HEK293T (cell line): ENCODE data around the gene NECTIN1.

Source experiments
- ARNT ChIP-seq: fragments of 450-650 bp; IDR thresholded peaks from 2 replicates; pipeline ENCODE4 v1.6.1; 2017; ENCODE audit warnings: mild to moderate bottlenecking
- LEF1 ChIP-seq: fragments of 450-650 bp; IDR thresholded peaks from 2 replicates; pipeline ENCODE4 v1.6.1; 2017; ENCODE audit warnings: mild to moderate bottlenecking, borderline replicate concordance
- SP1 ChIP-seq: fragments of 450-650 bp; IDR thresholded peaks from 2 replicates; pipeline ENCODE4 v1.6.1; 2017
- TARDBP ChIP-seq: fragments of 450-650 bp; IDR thresholded peaks from 2 replicates; pipeline ENCODE4 v1.6.1; 2016

- TF ChIP-seq SP1, result no peak
- TF ChIP-seq ARNT, result no peak
- no peak for TF ChIP-seq LEF1
- no peak for TF ChIP-seq TARDBP
Observed at GRCh38 chr11:119661226-119661625, 67.8 kb downstream of the NECTIN1 start.
